ENCODE data around the gene KCNE4. TPM values are rescaled to one million over a fixed set of nuclear protein-coding genes. Genes with fewer than 3 reads are reported as not detected.

The KCNE4 gene, protein sequence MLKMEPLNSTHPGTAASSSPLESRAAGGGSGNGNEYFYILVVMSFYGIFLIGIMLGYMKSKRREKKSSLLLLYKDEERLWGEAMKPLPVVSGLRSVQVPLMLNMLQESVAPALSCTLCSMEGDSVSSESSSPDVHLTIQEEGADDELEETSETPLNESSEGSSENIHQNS
- total RNA-seq: 1 to 10 TPM in 3 of 4 donors, under 1 TPM in 1; 0.64 to 2.4 (median 2.1) TPM

DNA sequence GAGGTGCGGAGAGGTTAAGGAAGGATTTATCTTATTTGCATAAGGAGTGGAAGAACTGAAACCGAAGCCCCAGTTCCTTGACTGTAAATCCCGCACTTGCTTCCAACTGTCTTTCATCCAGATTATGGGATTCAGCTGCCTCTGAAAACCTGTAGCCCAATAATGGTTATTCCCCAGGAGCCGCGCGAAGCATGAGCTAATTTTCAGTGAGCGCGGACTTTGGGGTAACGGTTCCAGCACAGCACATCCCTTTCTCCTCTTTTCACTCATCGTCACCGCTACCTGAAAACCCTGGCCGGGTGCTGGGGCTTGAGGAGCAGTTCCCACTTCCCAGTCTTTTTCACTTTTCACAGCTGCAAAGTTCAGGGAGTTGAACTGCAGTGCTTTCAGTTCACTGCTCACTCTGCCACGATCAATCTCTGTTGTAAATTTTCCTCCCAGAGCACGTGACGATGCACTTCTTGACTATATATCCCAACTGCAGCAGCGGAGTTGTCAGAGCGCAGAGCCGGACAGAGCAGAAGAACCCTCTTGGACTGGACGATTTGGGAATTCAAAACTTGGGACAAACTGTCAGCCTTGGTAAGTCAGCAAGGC is at the start of gene KCNE4:
TSS of gene KCNE4 (plus strand) at position 498 of the 597 bp plus-strand sequence. CDS start 641 bp downstream, outside the sequence.
- peaks cover 35% of the 10 kb centered on the region for H3K4me1 ChIP-seq
- TF ChIP-seq POLR2AphosphoS5 (IDR thresholded peaks at IDR 0.05) (peak in 2 of 3 donors; percentile 38 to 77), EP300 (IDR thresholded peaks at IDR 0.05) (no peak), POLR2A (IDR thresholded peaks at IDR 0.05) (peak; percentile 53 to 78)
- TF ChIP-seq, protein P1, sequence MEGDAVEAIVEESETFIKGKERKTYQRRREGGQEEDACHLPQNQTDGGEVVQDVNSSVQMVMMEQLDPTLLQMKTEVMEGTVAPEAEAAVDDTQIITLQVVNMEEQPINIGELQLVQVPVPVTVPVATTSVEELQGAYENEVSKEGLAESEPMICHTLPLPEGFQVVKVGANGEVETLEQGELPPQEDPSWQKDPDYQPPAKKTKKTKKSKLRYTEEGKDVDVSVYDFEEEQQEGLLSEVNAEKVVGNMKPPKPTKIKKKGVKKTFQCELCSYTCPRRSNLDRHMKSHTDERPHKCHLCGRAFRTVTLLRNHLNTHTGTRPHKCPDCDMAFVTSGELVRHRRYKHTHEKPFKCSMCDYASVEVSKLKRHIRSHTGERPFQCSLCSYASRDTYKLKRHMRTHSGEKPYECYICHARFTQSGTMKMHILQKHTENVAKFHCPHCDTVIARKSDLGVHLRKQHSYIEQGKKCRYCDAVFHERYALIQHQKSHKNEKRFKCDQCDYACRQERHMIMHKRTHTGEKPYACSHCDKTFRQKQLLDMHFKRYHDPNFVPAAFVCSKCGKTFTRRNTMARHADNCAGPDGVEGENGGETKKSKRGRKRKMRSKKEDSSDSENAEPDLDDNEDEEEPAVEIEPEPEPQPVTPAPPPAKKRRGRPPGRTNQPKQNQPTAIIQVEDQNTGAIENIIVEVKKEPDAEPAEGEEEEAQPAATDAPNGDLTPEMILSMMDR (IDR thresholded peaks at IDR 0.05): no peak
- WGBS: 29% methylated on average over 19 of the region's 19 CpGs

DNA sequence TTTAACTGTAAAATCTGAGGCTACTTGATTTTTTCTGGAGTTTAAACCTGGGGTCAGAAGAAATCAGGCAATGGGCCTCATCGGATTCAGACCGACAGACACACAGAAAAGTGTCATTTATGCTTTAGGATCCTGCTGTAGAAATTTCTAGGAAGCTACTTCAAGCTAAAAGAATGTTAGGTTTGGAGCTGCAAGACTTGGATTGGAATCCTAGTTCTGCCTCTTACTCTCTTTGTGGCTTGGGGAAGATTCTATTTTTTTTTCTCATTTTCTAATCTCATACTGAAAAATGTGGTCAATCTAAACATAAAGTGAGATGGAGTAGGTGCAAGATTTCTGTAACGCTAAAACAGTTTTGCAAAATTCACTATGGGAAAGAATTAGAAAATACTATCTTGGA is 48.8 kb upstream of the KCNE4 start:
- WGBS: 88% methylated on average over 3 of the region's 3 CpGs
- H3K27me3 ChIP-seq: no peaks in the 10 kb centered on the region
- TF ChIP-seq, protein P1 (IDR thresholded peaks at IDR 0.05): no peak
- TF ChIP-seq POLR2A (IDR thresholded peaks at IDR 0.05): no peak
- TF ChIP-seq EP300 (IDR thresholded peaks at IDR 0.05): no peak
- no peak for TF ChIP-seq POLR2AphosphoS5 (IDR thresholded peaks at IDR 0.05)
- no peaks in the 10 kb centered on the region for H3K9me3 ChIP-seq
- no peaks in the 10 kb centered on the region for H3K36me3 ChIP-seq
- no peaks in the 10 kb centered on the region for H3K4me1 ChIP-seq
- H3K27ac ChIP-seq: no peak overlapping the region
- DNase-seq (ENCODE audit: low spot score in 2 of 2): no peak
- H3K4me3 ChIP-seq: no peak overlapping the region

More for the DNA sequence above, at the start of gene KCNE4:
- H3K4me3 ChIP-seq: peak within 1 kb of the TSS; percentile 47
- H3K27me3 ChIP-seq: peaks cover 6% of the 10 kb centered on the region
- peak within 1 kb of the TSS; percentile 77 for H3K27ac ChIP-seq
- H3K9me3 ChIP-seq: no peaks in the 10 kb centered on the region
- no peaks in the 10 kb centered on the region for H3K36me3 ChIP-seq
- DNase-seq (ENCODE audit: low spot score in 2 of 2): no peak

DNA sequence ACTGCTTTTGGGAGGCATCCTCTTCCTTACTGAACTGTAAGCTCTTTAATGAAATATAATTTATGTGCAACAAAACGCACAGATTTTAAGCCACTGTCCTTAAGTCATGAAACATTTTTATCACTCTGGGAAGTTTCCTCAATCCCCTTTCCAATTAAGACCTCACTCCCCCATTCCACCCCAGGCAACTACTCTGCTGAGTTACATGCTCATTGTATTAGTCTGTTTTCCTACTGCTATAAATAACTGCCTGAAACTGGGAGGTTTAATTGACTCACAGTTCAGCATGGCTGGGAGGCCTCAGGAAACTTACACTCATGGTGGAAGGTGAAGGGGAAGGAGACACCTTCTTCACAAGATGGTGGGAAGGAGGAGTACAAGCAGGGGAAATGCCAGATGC is 46.5 kb upstream of the KCNE4 start:
- Histone ChIP-seq H3K27ac (no peak overlapping the region), H3K9me3 (no peaks in the 10 kb centered on the region), H3K4me1 (no peaks in the 10 kb centered on the region), H3K4me3 (no peak overlapping the region), H3K27me3 (no peaks in the 10 kb centered on the region), H3K36me3 (no peaks in the 10 kb centered on the region)
- 59% methylated on average over 1 of the region's 1 CpG for WGBS
- DNase-seq (ENCODE audit: low spot score in 2 of 2): no peak
- TF ChIP-seq POLR2AphosphoS5 (IDR thresholded peaks at IDR 0.05) (no peak), EP300 (IDR thresholded peaks at IDR 0.05) (no peak), POLR2A (IDR thresholded peaks at IDR 0.05) (no peak)
- TF ChIP-seq, protein P1 (IDR thresholded peaks at IDR 0.05): no peak

DNA sequence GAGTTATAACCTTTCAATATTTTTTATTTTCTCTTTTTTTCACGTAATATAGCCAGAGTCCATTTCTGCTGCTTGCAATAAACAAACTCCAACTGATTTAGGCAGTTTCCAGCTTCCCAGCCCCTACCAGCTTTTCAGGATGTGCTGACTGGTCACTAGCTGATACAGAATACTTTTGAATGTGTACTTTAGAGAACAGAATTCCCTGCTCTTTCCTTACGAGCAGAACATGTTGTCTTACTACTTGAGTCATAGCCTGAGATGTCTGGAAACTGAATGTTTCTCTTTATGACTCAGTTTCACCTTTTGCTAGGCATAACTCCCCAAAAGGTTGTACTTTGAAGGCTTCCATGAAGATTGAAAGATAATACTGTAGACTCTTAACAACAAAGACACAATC is 44.5 kb upstream of the KCNE4 start:
- no peaks in the 10 kb centered on the region for H3K36me3 ChIP-seq

DNA sequence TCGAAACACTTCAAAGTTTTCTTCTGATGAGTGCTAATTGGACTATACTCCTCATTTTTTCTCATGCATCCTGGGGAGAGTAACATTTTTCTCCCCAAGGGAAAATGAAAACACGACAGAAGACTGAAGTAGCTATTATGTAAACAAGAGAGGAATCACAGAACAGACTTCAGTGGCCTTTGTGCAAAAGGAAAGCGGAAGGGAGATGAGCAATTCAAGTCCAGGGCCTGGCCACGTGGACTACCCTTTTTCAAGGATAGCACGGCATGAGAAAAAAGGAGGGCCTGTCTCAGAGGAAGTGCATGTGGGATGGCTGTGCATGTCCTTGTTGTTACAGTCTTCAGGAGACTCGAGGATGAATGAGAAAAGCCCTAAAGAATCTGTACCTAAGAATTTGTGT is 43.8 kb upstream of the KCNE4 start:
- TF ChIP-seq POLR2AphosphoS5 (IDR thresholded peaks at IDR 0.05) (no peak), POLR2A (IDR thresholded peaks at IDR 0.05) (no peak), EP300 (IDR thresholded peaks at IDR 0.05) (no peak)
- TF ChIP-seq, protein P1 (IDR thresholded peaks at IDR 0.05): no peak
- Histone ChIP-seq H3K27me3 (no peaks in the 10 kb centered on the region), H3K27ac (no peak overlapping the region), H3K36me3 (no peaks in the 10 kb centered on the region), H3K4me1 (no peaks in the 10 kb centered on the region), H3K4me3 (no peak overlapping the region), H3K9me3 (no peaks in the 10 kb centered on the region)
- no peak for DNase-seq (ENCODE audit: low spot score in 2 of 2)
- WGBS: 64% methylated on average over 6 of the region's 6 CpGs

More for the DNA sequence above, 44.5 kb upstream of the KCNE4 start:
- Histone ChIP-seq H3K27ac (no peak overlapping the region), H3K4me1 (no peaks in the 10 kb centered on the region), H3K27me3 (no peaks in the 10 kb centered on the region), H3K9me3 (no peaks in the 10 kb centered on the region), H3K4me3 (no peak overlapping the region)
- WGBS: 80% methylated on average over 2 of the region's 2 CpGs
- TF ChIP-seq, protein P1 (IDR thresholded peaks at IDR 0.05): no peak
- TF ChIP-seq POLR2AphosphoS5 (IDR thresholded peaks at IDR 0.05) (no peak), EP300 (IDR thresholded peaks at IDR 0.05) (no peak), POLR2A (IDR thresholded peaks at IDR 0.05) (no peak)
- no peak for DNase-seq (ENCODE audit: low spot score in 2 of 2)

Data from suprapubic skin (tissue), 4 donors.